GM13977 (cell line): Measurements from ENCODE around the gene OTOS.

Experiments
- DNase-seq: peaks from one replicate; pipeline ENCODE4 v3.0.0; 2012; ENCODE audit warnings: low spot score
- in situ Hi-C: fragments of 300-500 bp; cut with MboI; formaldehyde crosslinking; loops from one replicate; pipeline ENCODE4 v1.12.0; 2022; ENCODE audit warnings: low sequenced_read_pairs, low pct_unique_long_range_greater_than_20kb, mixed read lengths, inconsistent platforms; ENCODE audit not compliant: unreplicated experiment
- TF ChIP-seq, protein P1 (sequence below): IDR thresholded peaks from 2 replicates; pipeline ENCODE4 v1.5.1; 2012; ENCODE audit warnings: mild to moderate bottlenecking, control low read depth; ENCODE audit not compliant: insufficient read depth; ENCODE audit errors: extremely low read depth, missing control alignments

The OTOS gene

DNA sequence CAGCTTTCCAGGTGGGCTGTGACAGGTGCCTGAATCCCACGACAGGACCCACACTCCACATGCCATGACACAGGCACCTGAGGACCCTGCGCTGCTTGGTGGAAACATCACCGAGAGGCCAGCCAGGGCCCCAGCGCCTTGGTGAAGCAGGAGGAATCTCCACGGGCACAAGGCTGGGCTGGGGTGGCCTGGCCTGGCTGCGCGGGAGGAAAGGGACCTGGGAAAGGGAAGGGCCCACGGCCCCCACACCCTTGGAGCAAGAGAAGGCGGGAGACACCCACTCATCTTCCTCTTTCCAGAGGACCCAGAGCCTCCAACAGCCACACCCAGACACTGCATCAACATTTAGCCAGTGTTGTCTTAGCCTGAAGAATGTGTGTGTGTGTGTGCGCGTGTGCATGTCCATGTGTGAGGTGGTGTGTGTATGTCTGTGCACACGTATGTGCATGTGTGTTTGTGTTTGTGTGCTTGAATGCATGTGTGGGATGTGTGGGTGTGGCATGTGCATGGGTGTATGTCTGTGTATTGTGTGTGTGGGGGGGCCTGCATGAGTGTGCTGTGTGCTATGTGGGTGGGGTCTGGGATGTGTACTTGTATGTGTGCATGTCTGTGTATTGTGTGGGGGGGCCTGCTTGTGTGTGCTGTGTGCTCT is 6.3 kb upstream of the OTOS start:
- in situ Hi-C loops: no loop called here
- DNase-seq: no peak
- TF ChIP-seq, protein P1, sequence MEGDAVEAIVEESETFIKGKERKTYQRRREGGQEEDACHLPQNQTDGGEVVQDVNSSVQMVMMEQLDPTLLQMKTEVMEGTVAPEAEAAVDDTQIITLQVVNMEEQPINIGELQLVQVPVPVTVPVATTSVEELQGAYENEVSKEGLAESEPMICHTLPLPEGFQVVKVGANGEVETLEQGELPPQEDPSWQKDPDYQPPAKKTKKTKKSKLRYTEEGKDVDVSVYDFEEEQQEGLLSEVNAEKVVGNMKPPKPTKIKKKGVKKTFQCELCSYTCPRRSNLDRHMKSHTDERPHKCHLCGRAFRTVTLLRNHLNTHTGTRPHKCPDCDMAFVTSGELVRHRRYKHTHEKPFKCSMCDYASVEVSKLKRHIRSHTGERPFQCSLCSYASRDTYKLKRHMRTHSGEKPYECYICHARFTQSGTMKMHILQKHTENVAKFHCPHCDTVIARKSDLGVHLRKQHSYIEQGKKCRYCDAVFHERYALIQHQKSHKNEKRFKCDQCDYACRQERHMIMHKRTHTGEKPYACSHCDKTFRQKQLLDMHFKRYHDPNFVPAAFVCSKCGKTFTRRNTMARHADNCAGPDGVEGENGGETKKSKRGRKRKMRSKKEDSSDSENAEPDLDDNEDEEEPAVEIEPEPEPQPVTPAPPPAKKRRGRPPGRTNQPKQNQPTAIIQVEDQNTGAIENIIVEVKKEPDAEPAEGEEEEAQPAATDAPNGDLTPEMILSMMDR: no peak

DNA sequence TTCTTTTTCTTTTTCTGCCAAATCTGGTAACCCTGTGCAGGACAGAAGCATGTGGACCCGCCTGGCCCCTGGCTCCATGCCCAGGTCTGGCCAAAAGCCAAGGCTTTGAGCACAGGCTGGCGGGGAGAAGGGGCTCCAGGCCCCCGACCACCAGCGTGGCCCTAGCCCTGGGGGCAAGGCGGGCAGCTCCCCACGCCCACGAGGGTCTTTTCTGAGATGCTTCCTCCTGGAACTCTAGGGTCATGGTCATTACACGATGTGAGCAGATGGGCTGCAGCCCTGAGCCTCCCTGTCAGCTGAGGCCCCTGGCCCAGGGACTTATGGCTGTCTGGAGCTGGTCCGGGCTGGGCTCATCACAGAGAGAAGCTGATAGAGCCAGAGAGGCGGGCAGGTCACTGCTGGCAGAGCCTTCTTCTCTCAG is 5.7 kb upstream of the OTOS start:
- in situ Hi-C loops: no loop called here
- TF ChIP-seq, protein P1: no peak
- no peak for DNase-seq

DNA sequence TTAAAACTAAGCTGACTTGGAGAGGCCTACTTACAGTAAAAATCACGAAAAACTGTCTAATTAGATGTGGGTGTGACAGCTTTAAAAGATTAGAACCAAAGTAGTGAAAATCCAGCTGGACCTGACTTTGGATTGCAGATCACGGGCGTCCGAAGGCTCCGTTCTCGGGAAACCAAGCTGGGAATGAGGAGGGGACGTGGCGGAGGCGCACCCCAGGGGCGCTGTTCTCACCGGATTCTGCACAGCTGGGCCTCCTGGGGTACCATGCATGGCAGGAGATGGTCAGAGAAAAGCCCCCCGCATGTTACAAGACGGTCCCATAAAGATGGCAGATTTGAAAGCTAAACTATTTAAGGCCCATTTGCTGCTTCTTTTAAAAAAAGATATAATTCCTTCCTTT is 5.0 kb upstream of the OTOS start:
- in situ Hi-C loops: no loop called here
- TF ChIP-seq, protein P1: no peak
- no peak for DNase-seq

DNA sequence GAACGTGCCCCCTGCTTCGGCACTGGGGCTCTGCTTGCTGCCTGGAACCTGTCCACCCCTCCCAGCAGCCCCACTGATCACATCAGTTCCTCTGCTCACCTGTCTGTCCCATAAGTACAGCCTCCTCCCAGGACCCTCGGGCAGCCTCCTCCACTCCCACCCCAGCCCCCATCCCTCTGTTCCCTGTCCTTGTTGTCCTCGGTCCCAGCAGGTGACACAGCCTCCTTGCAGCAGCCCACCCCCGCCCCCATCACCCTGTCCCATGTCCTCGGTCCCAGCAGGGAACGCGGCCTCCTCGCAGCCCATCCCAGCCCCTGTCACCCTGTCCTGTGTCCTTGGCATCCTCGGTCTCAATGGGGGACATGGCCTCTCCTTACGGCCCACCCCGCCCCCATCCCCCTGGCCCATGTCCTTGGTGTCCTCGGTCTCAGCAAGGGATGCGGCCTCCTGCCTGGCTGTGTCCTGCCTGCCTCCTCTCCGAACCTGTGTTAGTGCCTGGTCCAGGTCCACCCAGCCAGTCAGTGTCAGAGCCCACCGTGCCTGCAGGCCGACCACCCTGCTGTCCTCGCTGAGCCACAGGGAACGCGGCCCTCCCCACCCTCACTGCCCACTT is 4.3 kb upstream of the OTOS start:
- DNase-seq: no peak
- in situ Hi-C loops: loop anchor here (5.0 kb wide), 1 partner anchor 87 kb away; no protein-coding TSS in a partner anchor
- TF ChIP-seq, protein P1: no peak

DNA sequence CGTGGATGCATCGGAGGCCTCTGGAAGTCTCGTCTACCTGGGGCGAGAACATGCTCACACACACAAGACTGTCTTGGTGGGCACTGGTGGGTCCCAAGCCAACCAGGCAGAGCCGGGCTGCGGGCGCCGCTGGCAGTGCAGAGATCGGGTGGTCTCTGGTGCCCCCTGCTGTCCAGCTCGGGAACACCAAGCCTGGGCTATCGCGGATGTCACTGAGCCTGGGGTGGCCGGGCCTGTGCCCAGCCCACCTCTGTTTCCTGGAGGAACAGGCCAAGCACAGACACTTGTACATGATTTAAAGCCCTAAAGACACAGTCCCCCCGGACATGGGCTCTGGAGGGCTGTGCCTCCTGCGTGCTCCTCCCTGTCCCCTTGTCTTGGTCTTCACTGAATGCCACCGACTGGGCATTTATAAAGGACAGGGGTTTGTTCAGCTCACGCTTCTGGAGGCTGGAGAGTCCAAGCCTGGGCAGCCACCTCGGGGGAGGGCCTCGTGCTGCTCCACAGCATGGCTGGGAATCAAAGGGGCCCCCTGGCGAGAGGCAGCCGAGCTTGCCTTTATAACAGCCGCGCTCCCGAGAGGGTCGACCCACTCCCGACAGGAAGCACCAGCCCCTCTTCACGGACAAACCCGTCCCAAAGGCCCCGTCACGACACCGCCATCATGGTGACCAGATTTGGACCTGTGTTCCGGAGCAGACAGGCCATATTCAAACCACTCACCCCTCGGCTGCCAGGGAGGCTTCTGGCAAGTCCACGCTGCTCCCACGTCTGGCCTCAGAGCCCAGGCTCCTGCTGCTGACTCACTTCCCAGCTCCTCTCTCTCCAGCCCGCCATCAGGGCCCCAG is 3.6 kb upstream of the OTOS start:
- in situ Hi-C loops: loop anchor here (5.0 kb wide), 1 partner anchor 87 kb away; no protein-coding TSS in a partner anchor
- TF ChIP-seq, protein P1: peak; percentile 96
- peak; percentile 89 for DNase-seq

DNA sequence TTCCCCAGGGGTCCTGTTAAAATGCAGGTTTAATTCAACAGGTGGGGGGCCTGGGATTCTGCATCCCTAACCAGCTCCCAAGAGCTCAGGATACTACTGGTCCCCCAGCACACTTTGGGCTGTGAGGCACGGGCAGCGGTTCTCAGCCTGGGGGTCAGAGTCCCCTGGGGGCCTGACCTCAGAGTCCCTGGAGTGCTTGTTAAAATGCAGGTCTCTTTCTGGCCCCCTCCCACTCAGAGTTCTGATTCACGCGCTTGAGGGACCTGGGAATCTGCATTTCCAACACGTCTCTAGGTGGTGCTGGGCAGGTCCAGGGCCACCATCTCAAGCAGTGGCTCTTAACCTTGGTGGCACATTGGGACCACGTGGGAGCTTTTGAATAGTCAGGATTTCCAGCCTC is 2.8 kb upstream of the OTOS start:
- in situ Hi-C loops: loop anchor here (5.0 kb wide), 1 partner anchor 86 kb away; no protein-coding TSS in a partner anchor
- no peak for DNase-seq
- TF ChIP-seq, protein P1: no peak
